PC-3 (cell line): ENCODE results near the gene PAPPA.

Experiments
- EZH2 ChIP-seq: fragments of 300-600 bp; sonication (generic); IDR thresholded peaks from one replicate; pipeline ENCODE4 v1.6.1; 2017; ENCODE audit warnings: antibody characterized with exemption, mild to moderate bottlenecking, low read length; ENCODE audit not compliant: unreplicated experiment
- TF ChIP-seq, protein P1 (sequence below): fragments of 300-600 bp; sonication (generic); conservative IDR thresholded peaks from 2 replicates; pipeline ENCODE4 v1.5.1; 2017; ENCODE audit warnings: antibody characterized with exemption, low read depth, mild to moderate bottlenecking, low read length

DNA sequence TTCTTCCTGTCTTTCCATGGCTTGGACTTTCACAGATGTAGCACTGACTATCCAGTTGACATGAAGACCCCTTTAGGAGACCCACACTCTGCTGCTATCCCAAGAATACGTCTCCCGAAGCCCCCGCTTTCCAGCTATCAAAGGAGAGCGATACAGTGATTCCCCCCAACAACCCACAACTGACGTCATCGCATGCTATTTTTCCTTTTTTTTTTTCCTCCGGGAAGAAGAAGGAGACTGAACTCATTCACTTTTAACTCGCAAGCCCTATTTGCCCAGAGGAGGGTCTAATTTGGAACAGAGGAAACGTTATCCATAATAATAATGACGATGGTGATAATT lies 2.1 kb downstream of the PAPPA start:
- TF ChIP-seq, protein P1, sequence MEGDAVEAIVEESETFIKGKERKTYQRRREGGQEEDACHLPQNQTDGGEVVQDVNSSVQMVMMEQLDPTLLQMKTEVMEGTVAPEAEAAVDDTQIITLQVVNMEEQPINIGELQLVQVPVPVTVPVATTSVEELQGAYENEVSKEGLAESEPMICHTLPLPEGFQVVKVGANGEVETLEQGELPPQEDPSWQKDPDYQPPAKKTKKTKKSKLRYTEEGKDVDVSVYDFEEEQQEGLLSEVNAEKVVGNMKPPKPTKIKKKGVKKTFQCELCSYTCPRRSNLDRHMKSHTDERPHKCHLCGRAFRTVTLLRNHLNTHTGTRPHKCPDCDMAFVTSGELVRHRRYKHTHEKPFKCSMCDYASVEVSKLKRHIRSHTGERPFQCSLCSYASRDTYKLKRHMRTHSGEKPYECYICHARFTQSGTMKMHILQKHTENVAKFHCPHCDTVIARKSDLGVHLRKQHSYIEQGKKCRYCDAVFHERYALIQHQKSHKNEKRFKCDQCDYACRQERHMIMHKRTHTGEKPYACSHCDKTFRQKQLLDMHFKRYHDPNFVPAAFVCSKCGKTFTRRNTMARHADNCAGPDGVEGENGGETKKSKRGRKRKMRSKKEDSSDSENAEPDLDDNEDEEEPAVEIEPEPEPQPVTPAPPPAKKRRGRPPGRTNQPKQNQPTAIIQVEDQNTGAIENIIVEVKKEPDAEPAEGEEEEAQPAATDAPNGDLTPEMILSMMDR = no peak
- TF ChIP-seq EZH2 = no peak
